Endodermal cell (in vitro differentiated cells): ENCODE measurements around the gene ACTC1. TPM values are rescaled to one million over a fixed set of nuclear protein-coding genes. Genes with fewer than 3 reads are reported as not detected.

ENCODE experiments used
- DNase-seq: peaks from one replicate; pipeline ENCODE4 v3.0.0-alpha.2; 2017
- H3K27ac ChIP-seq: 2 replicates; pipeline ENCODE4 v1.5.1; 2013; ENCODE audit warnings: mild to moderate bottlenecking, low read depth, low read length, moderate library complexity
- H3K27me3 ChIP-seq: 2 replicates; pipeline ENCODE4 v1.6.1; 2013; ENCODE audit warnings: mild to moderate bottlenecking, low read length, moderate library complexity; ENCODE audit not compliant: insufficient read depth, control insufficient read depth, poor library complexity, severe bottlenecking
- H3K36me3 ChIP-seq: 2 replicates; pipeline ENCODE4 v1.7.0; 2013; ENCODE audit warnings: mild to moderate bottlenecking, low read length, moderate library complexity; ENCODE audit not compliant: control insufficient read depth, insufficient read depth
- H3K4me1 ChIP-seq: one replicate; pipeline ENCODE4 v1.7.0; 2013; ENCODE audit warnings: low read length; ENCODE audit not compliant: control insufficient read depth, insufficient read depth
- H3K4me3 ChIP-seq: 2 replicates; pipeline ENCODE4 v1.5.1; 2013; ENCODE audit warnings: mild to moderate bottlenecking, low read length, moderate library complexity
- H3K9ac ChIP-seq: 2 replicates; pipeline ENCODE4 v1.6.1; 2013; ENCODE audit warnings: mild to moderate bottlenecking, low read length, moderate library complexity; ENCODE audit not compliant: poor library complexity, severe bottlenecking; ENCODE audit errors: extremely low read depth
- H3K9me3 ChIP-seq: 2 replicates; pipeline ENCODE4 v1.6.1; 2013; ENCODE audit warnings: mild to moderate bottlenecking, low read length, moderate library complexity; ENCODE audit not compliant: control insufficient read depth
- H3K27ac Mint-ChIP-seq: 2 replicates; pipeline ENCODE4 v1.8.0; 2020; ENCODE audit warnings: mixed read lengths
- H3K27me3 Mint-ChIP-seq: 2 replicates; pipeline ENCODE4 v1.8.0; 2021; ENCODE audit warnings: mild to moderate bottlenecking, mixed read lengths; ENCODE audit not compliant: insufficient read depth
- H3K36me3 Mint-ChIP-seq: 2 replicates; pipeline ENCODE4 v1.8.0; 2020; ENCODE audit warnings: low read depth, mixed read lengths
- H3K4me1 Mint-ChIP-seq: 2 replicates; pipeline ENCODE4 v1.8.0; 2020; ENCODE audit warnings: mixed read lengths
- H3K4me3 Mint-ChIP-seq: 2 replicates; pipeline ENCODE4 v1.8.0; 2020; ENCODE audit warnings: mild to moderate bottlenecking, moderate library complexity, mixed read lengths
- H3K9me3 Mint-ChIP-seq: 2 replicates; pipeline ENCODE4 v1.8.0; 2020; ENCODE audit warnings: mild to moderate bottlenecking, mixed read lengths
- CTCF ChIP-seq: fragments of 200-600 bp; sonication (generic); conservative IDR thresholded peaks from 2 replicates; pipeline ENCODE4 v1.5.0; 2021; ENCODE audit warnings: antibody characterized with exemption, mild to moderate bottlenecking
- WGBS, 2 experiments: methylation state at CpG; one replicate each; pipeline versions ENCODE4 v1.1.5 to v1.1.7; 2013; ENCODE audit warnings: missing lambda C conversion rate in 2 of 2, mixed read lengths in 1 of 2; ENCODE audit not compliant: insufficient coverage in 1 of 2, insufficient read length in 1 of 2; 5-methylcytosine and 5-hydroxymethylcytosine counted together
- total RNA-seq, 2 donors: library from RNA; stranded (reverse); fragmentation: NEBNext Ultra II Directional in 1 of 2; extraction: Animal tissue kit (Norgen Biotek cat#: 25700) in 1 of 2; gene quantifications; 2 replicates in 1 of 2; 3 replicates in 1 of 2; pipeline ENCODE4 v1.2.1, GENCODE V29; 2021

ACTC1 gene
- total RNA-seq, 2 donors from 2014 or later, result 42.5 to 58.2 TPM

- Histone ChIP-seq H3K4me1 (peaks cover 5% of the 10 kb centered on the region), H3K27ac (no peak overlapping the region), H3K4me3 (no peak overlapping the region), H3K9me3 (peaks cover 2% of the 10 kb centered on the region), H3K36me3 (no peaks in the 10 kb centered on the region), H3K9ac (no peak overlapping the region), H3K27me3 (peaks cover 7% of the 10 kb centered on the region)
- no peak for TF ChIP-seq CTCF
- H3K36me3 Mint-ChIP-seq, result no peaks in the 10 kb centered on the region
- no peak overlapping the region for H3K4me3 Mint-ChIP-seq
- peaks cover 10% of the 10 kb centered on the region for H3K4me1 Mint-ChIP-seq
- 86 to 100% methylated on average over 1 of the region's 1 CpG for WGBS, 2 experiments
- no peak overlapping the region for H3K27ac Mint-ChIP-seq
- H3K27me3 Mint-ChIP-seq, result peaks cover 2% of the 10 kb centered on the region
- no peak for DNase-seq
- peaks cover 10% of the 10 kb centered on the region for H3K9me3 Mint-ChIP-seq
These were observed 7.0 kb upstream of the ACTC1 start for GRCh38 chr15:34802371-34802770.

- Histone ChIP-seq H3K9me3 (no peaks in the 10 kb centered on the region), H3K4me3 (no peak overlapping the region), H3K9ac (no peak overlapping the region), H3K27me3 (peaks cover 32% of the 10 kb centered on the region), H3K36me3 (no peaks in the 10 kb centered on the region), H3K4me1 (peaks cover 5% of the 10 kb centered on the region), H3K27ac (peak overlapping the region; percentile 75)
- Mint-ChIP-seq H3K4me1 (peaks cover 10% of the 10 kb centered on the region), H3K27me3 (peaks cover 28% of the 10 kb centered on the region), H3K36me3 (no peaks in the 10 kb centered on the region), H3K9me3 (no peaks in the 10 kb centered on the region), H3K4me3 (no peak overlapping the region), H3K27ac (no peak overlapping the region)
- no peak for TF ChIP-seq CTCF
- 60 to 66% methylated on average over 6 to 16 of the region's 16 CpGs for WGBS, 2 experiments
- DNase-seq, result peak; percentile 71
These were observed 4.1 kb upstream of the ACTC1 start for GRCh38 chr15:34799149-34800101.

GRCh38 chr15:34796847-34797435 is 1.6 kb upstream of the ACTC1 start:
- no peak overlapping the region for H3K27ac Mint-ChIP-seq
- no peak overlapping the region for H3K9ac ChIP-seq
- H3K4me1 ChIP-seq, result peaks cover 5% of the 10 kb centered on the region
- TF ChIP-seq CTCF, result no peak
- no peaks in the 10 kb centered on the region for H3K36me3 ChIP-seq
- H3K9me3 ChIP-seq, result no peaks in the 10 kb centered on the region
- H3K27me3 ChIP-seq, result peaks cover 37% of the 10 kb centered on the region
- no peaks in the 10 kb centered on the region for H3K9me3 Mint-ChIP-seq
- DNase-seq, result no peak
- no peak overlapping the region for H3K4me3 Mint-ChIP-seq
- H3K4me1 Mint-ChIP-seq, result peaks cover 10% of the 10 kb centered on the region
- WGBS, 2 experiments, result 80 to 90% methylated on average over 5 of the region's 5 CpGs
- H3K27me3 Mint-ChIP-seq, result peaks cover 42% of the 10 kb centered on the region
- H3K36me3 Mint-ChIP-seq, result no peaks in the 10 kb centered on the region
- H3K4me3 ChIP-seq, result no peak overlapping the region
- no peak overlapping the region for H3K27ac ChIP-seq
